SK-N-SH (cell line): Measurements from ENCODE around the gene RAB34. TPM values are rescaled to one million over a fixed set of nuclear protein-coding genes. Genes with fewer than 3 reads are reported as not detected.

Experiments used
- CTCF ChIA-PET: fragments of 300-600, 350-600 bp; formaldehyde crosslinking; extraction: SDS; loops from one replicate; lab custom pipeline; 2021; lab: Yijun Ruan, JAX
- POLR2A ChIA-PET: fragments of 350-600 bp; sonication (Branson Sonifier 250); formaldehyde crosslinking; extraction: SDS; loops from one replicate; lab custom pipeline; 2020; ENCODE audit warnings: antibody characterized with exemption, inconsistent platforms; lab: Yijun Ruan, JAX
- DNase-seq: peaks from one replicate; pipeline ENCODE4 v3.0.0; 2012
- H2AFZ ChIP-seq: fragments of 200-600 bp; sonication (generic); 2 replicates; pipeline ENCODE4 v1.8.1; 2016; ENCODE audit warnings: antibody characterized with exemption, mild to moderate bottlenecking, low read depth
- H3F3A ChIP-seq: fragments of 200-600 bp; sonication (generic); replicated peaks from 2 replicates; pipeline ENCODE3; 2016; ENCODE audit warnings: antibody characterized with exemption, mild to moderate bottlenecking; ENCODE audit not compliant: insufficient read depth
- H3K27ac ChIP-seq, 2 experiments: fragments of 200-500 bp in 1 of 2; fragments of 200-600 bp in 1 of 2; sonication (Bioruptor generic) in 1 of 2; sonication (generic), shearing (Covaris generic) in 1 of 2; 2 replicates each; pipeline versions ENCODE4 v1.5.1 to v1.6.1; 2014 to 2016; ENCODE audit warnings: low read depth in 2 of 2, inconsistent platforms in 1 of 2, low read length in 1 of 2, mild to moderate bottlenecking in 1 of 2, mixed read lengths in 1 of 2
- H3K27me3 ChIP-seq: fragments of 200-600 bp; sonication (generic), shearing (Covaris generic); 2 replicates; pipeline ENCODE4 v1.6.1; 2016; ENCODE audit warnings: mixed run types; ENCODE audit not compliant: insufficient read depth
- H3K36me3 ChIP-seq, 2 experiments: fragments of 200-500 bp in 1 of 2; fragments of 200-600 bp in 1 of 2; sonication (Bioruptor generic) in 1 of 2; sonication (generic) in 1 of 2; replicated peaks in 1 of 2; 2 replicates each; pipeline versions ENCODE3 to v1.5.1; 2014 to 2016; ENCODE audit warnings: low read length in 1 of 2, mild to moderate bottlenecking in 1 of 2; ENCODE audit not compliant: insufficient read depth in 2 of 2, control insufficient read depth in 1 of 2
- H3K4me1 ChIP-seq, 2 experiments: fragments of 200-500 bp in 1 of 2; fragments of 200-600 bp in 1 of 2; sonication (Bioruptor generic) in 1 of 2; sonication (generic), shearing (Covaris generic) in 1 of 2; 2 replicates each; pipeline versions ENCODE4 v1.5.1 to v1.6.1; 2014 to 2016; ENCODE audit warnings: low read depth in 1 of 2, low read length in 1 of 2, mixed run types in 1 of 2; ENCODE audit not compliant: insufficient read depth in 2 of 2, control insufficient read depth in 1 of 2
- H3K4me2 ChIP-seq: fragments of 200-600 bp; sonication (generic), shearing (Covaris generic); 2 replicates; pipeline ENCODE4 v1.6.1; 2017; ENCODE audit warnings: mixed run types
- H3K4me3 ChIP-seq, 2 experiments: fragments of 200-500 bp in 1 of 2; fragments of 200-600 bp in 1 of 2; sonication (Bioruptor generic) in 1 of 2; sonication (generic), shearing (Covaris generic) in 1 of 2; 2 replicates each; pipeline versions ENCODE4 v1.5.1 to v1.8.1; 2014 to 2016; ENCODE audit warnings: low read depth in 2 of 2, inconsistent platforms in 1 of 2, low read length in 1 of 2, mild to moderate bottlenecking in 1 of 2, mixed read lengths in 1 of 2, moderate library complexity in 1 of 2
- H3K79me2 ChIP-seq: fragments of 200-600 bp; sonication (generic); 2 replicates; pipeline ENCODE4 v1.8.1; 2017; ENCODE audit warnings: mild to moderate bottlenecking; ENCODE audit not compliant: insufficient read depth
- H3K9ac ChIP-seq: fragments of 200-600 bp; sonication (generic); 2 replicates; pipeline ENCODE4 v1.6.1; 2017; ENCODE audit warnings: mixed run types
- H3K9me2 ChIP-seq: fragments of 200-600 bp; sonication (generic); 2 replicates; pipeline ENCODE4 v1.6.1; 2017; ENCODE audit warnings: mixed run types
- H3K9me3 ChIP-seq: fragments of 200-600 bp; sonication (generic); 2 replicates; pipeline ENCODE4 v1.6.1; 2017; ENCODE audit warnings: mixed run types, mild to moderate bottlenecking, moderate library complexity
- H4K20me1 ChIP-seq: fragments of 200-600 bp; sonication (generic); 2 replicates; pipeline ENCODE4 v1.6.1; 2017; ENCODE audit warnings: mild to moderate bottlenecking, mixed run types; ENCODE audit not compliant: insufficient read depth
- CHD2 ChIP-seq: fragments of 150-350 bp; IDR thresholded peaks from 2 replicates; pipeline ENCODE4 v1.6.1; 2018; ENCODE audit warnings: low read length; ENCODE audit not compliant: partially characterized antibody
- ELF1 ChIP-seq: IDR thresholded peaks from 2 replicates; pipeline ENCODE4 v1.4.0; 2012
- FOXM1 ChIP-seq: IDR thresholded peaks from 2 replicates; pipeline ENCODE4 v1.4.0; 2012; ENCODE audit warnings: low read depth, mild to moderate bottlenecking
- GATA2 ChIP-seq: sonication (generic); formaldehyde crosslinking; IDR thresholded peaks from 2 replicates; pipeline ENCODE4 v1.5.0; 2020; ENCODE audit warnings: mild to moderate bottlenecking, missing genetic modification reagents
- MXI1 ChIP-seq: IDR thresholded peaks from 2 replicates; pipeline ENCODE4 v1.6.1; 2012; ENCODE audit warnings: mild to moderate bottlenecking, low read depth, low read length, improper control_type of control experiment
- NRF1 ChIP-seq: IDR thresholded peaks from 2 replicates; pipeline ENCODE4 v1.6.1; 2012; ENCODE audit warnings: low read depth, mild to moderate bottlenecking, low read length
- REST ChIP-seq: IDR thresholded peaks from 2 replicates; pipeline ENCODE4 v1.6.1; 2012; ENCODE audit warnings: mild to moderate bottlenecking, low read depth, low read length, moderate library complexity
- RFX5 ChIP-seq: IDR thresholded peaks from 2 replicates; pipeline ENCODE4 v1.6.1; 2012; ENCODE audit warnings: mild to moderate bottlenecking, improper control_type of control experiment, low read length
- SIN3A ChIP-seq: IDR thresholded peaks from 2 replicates; pipeline ENCODE4 v1.6.1; 2012; ENCODE audit warnings: low read depth, mild to moderate bottlenecking, low read length, moderate library complexity, borderline replicate concordance
- TAF1 ChIP-seq: IDR thresholded peaks from 2 replicates; pipeline ENCODE4 v1.6.1; 2012; ENCODE audit warnings: low read depth, mild to moderate bottlenecking, low read length, moderate library complexity, borderline replicate concordance
- TCF12 ChIP-seq: IDR thresholded peaks from 2 replicates; pipeline ENCODE4 v1.4.0; 2012
- TEAD4 ChIP-seq: IDR thresholded peaks from 2 replicates; pipeline ENCODE4 v1.4.0; 2012; ENCODE audit warnings: mild to moderate bottlenecking, borderline replicate concordance; ENCODE audit not compliant: insufficient read depth
- WGBS: methylation state at CpG from one replicate; pipeline ENCODE4 v1.1.6; 2017; ENCODE audit warnings: low lambda C conversion rate; 5-methylcytosine and 5-hydroxymethylcytosine counted together
- polyA plus RNA-seq, 3 experiments: library from polyadenylated mRNA; depleted of rRNA; stranded (reverse); fragments of >200 nt; gene quantifications; 2 replicates each; pipeline ENCODE4 v1.2.3, GENCODE V29; 2012

The RAB34 gene
- polyA plus RNA-seq, 1 of the 3 experiments (the other 2 are of a cell fraction), result 0.18 TPM

- Histone ChIP-seq H3K79me2 (peaks cover 47% of the 10 kb centered on the region), H3K4me1 (peaks cover 23 to 46% of the 10 kb centered on the region in 2 experiments; a peak in 3 of 4 replicates), H3K36me3 (peaks cover 9 to 30% of the 10 kb centered on the region in 2 experiments), H3K9ac (peak overlapping the region; percentile 91), H3K9me2 (no peaks in the 10 kb centered on the region), H3F3A (peaks cover 27% of the 10 kb centered on the region), H3K4me2 (peak overlapping the region; percentile 99), H2AFZ (no peak overlapping the region), H3K27ac (peak overlapping the region; percentile 97 to 98), H3K4me3 (peak overlapping the region; percentile 83 to 95), H3K27me3 (no peaks in the 10 kb centered on the region), H3K9me3 (no peaks in the 10 kb centered on the region), H4K20me1 (peaks cover 53% of the 10 kb centered on the region)
- TF ChIP-seq FOXM1, result no peak
- TF ChIP-seq TEAD4, result no peak
- TF ChIP-seq CHD2, result peak; percentile 2
- no peak for TF ChIP-seq RFX5
- no peak for TF ChIP-seq ELF1
- 0 out of 2 replicates have a peak, but pooled peaks have one; percentile 12 for TF ChIP-seq SIN3A
- peak; percentile 19; the same call in 1 of the 2 replicates for TF ChIP-seq TAF1
- TF ChIP-seq MXI1, result peak; percentile 29; the same call in 1 of the 2 replicates
- peak; percentile 58 for DNase-seq
- ChIA-PET CTCF (interaction anchor here (0.8 to 20.4 kb wide), 6 partner anchors 17 to 173 kb away, joined by 3 to 612 read pairs (median 3); partner anchors contain the start of genes NEK8, RPL23A and TLCD1), POLR2A (interaction anchor here (6.5 to 6.6 kb wide), 2 partner anchors 17 to 25 kb away, joined by 45 to 90 read pairs; partner anchors contain the start of genes NEK8, RPL23A and TLCD1)
- WGBS, result 2% methylated on average over 30 of the region's 31 CpGs
Observed at GRCh38 chr17:28744972-28745785, 27.5 kb upstream of the RAB34 start.

- Histone ChIP-seq H3K27ac (peak overlapping the region; percentile 97 to 98), H3K9ac (peak overlapping the region; percentile 91), H3K4me1 (peaks cover 23 to 46% of the 10 kb centered on the region in 2 experiments; a peak in 3 of 4 replicates), H3K9me2 (no peaks in the 10 kb centered on the region), H3K36me3 (peaks cover 9 to 25% of the 10 kb centered on the region in 2 experiments), H3F3A (peaks cover 27% of the 10 kb centered on the region), H3K9me3 (no peaks in the 10 kb centered on the region), H4K20me1 (peaks cover 46% of the 10 kb centered on the region), H3K79me2 (peaks cover 47% of the 10 kb centered on the region), H3K27me3 (no peaks in the 10 kb centered on the region), H2AFZ (no peak overlapping the region), H3K4me2 (peak overlapping the region; percentile 99), H3K4me3 (peak overlapping the region; percentile 83 to 95)
- TF ChIP-seq NRF1 (no peak), TEAD4 (peak; percentile 60; the same call in 1 of the 2 replicates), GATA2 (no peak), TAF1 (0 out of 2 replicates have a peak, but pooled peaks have one; percentile 24), TCF12 (no peak), MXI1 (0 out of 2 replicates have a peak, but pooled peaks have one; percentile 12), SIN3A (0 out of 2 replicates have a peak, but pooled peaks have one; percentile 23), REST (no peak)
- ChIA-PET POLR2A (interaction anchor here (0.9 to 6.6 kb wide), 6 partner anchors 9 to 68 kb away, joined by 3 to 90 read pairs (median 4); partner anchors contain the start of genes NEK8, RPL23A and TLCD1), CTCF (interaction anchor here (0.9 to 20.4 kb wide), 6 partner anchors 18 to 373 kb away, joined by 3 to 612 read pairs (median 3); partner anchors contain the start of genes NEK8, RPL23A and TLCD1)
- WGBS, result 2% methylated on average over 32 of the region's 61 CpGs
- peak; percentile 91 for DNase-seq
Observed at GRCh38 chr17:28744104-28744971, 26.7 kb upstream of the RAB34 start.
